Stimulated activated effector memory CD8-positive, alpha-beta T cell treated with anti-CD3 and anti-CD28 coated beads, Interleukin-12 subunit alpha, Interleukin-12 subunit beta, amount 100 ng/mL, for 72 hours (primary cell): ENCODE results near the gene TMEM178B.
"Not testable (repeated sequence)": the region's sequence is repeated elsewhere in the genome, so short reads cannot be mapped to it uniquely, and the experiment has no call there.

Experiments used
- ATAC-seq: fragments of 150-1000 bp; cut with Tn5 transposase; 2 replicates; pipeline ENCODE4 v1.10.0; 2021
- DNase-seq, 2 donors: peaks; one replicate each; pipeline ENCODE4 v3.0.0; 2021 to 2022; ENCODE audit warnings: low spot score in 2 of 2
- H3K27ac Mint-ChIP-seq: one replicate; pipeline ENCODE4 v1.8.0; 2022; ENCODE audit warnings: mild to moderate bottlenecking, mixed read lengths
- H3K36me3 Mint-ChIP-seq: one replicate; pipeline ENCODE4 v1.8.0; 2022; ENCODE audit warnings: mild to moderate bottlenecking, mixed read lengths
- H3K4me1 Mint-ChIP-seq: one replicate; pipeline ENCODE4 v1.8.0; 2022; ENCODE audit warnings: mixed read lengths
- H3K4me3 Mint-ChIP-seq: one replicate; pipeline ENCODE4 v1.8.0; 2022; ENCODE audit warnings: mild to moderate bottlenecking, mixed read lengths
- H3K9me3 Mint-ChIP-seq: one replicate; pipeline ENCODE4 v1.8.0; 2022; ENCODE audit warnings: mixed read lengths

The TMEM178B gene

DNA sequence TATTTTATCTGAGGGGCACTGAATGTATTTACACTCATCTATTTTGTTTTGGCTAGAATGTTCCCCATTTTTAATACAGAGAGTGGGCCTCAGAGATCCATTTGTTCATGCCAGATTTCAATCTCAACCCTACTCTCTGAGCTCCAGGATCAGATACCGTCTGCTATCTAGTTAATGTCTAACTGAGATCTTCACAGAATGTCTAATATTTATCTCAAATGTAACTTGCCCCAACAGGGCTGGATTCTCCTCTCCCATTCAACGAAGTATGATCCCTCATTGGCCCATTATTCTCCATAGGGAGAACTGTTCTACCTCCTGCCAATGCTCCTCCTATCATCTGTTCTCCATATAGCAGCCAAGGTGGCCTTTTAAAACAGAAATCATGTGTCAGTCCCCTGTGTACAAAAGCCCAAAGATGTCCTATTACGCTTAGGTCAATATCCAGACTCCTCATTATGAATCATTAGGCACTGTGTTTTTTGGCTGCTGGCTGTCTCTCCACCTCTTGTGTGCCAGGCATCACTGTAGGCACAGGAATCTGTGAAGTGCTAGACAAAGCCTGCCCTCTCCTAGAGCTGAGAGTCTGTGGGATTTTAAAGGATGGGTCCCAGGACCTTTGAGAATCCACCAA is 308.0 kb downstream of the TMEM178B start:
- DNase-seq (no peak), ATAC-seq (no peak)
- no peaks in the 10 kb centered on the region for H3K36me3 Mint-ChIP-seq
- H3K4me1 Mint-ChIP-seq = no peaks in the 10 kb centered on the region
- H3K9me3 Mint-ChIP-seq = no peaks in the 10 kb centered on the region
- no peak overlapping the region for H3K27ac Mint-ChIP-seq
- no peak overlapping the region for H3K4me3 Mint-ChIP-seq

DNA sequence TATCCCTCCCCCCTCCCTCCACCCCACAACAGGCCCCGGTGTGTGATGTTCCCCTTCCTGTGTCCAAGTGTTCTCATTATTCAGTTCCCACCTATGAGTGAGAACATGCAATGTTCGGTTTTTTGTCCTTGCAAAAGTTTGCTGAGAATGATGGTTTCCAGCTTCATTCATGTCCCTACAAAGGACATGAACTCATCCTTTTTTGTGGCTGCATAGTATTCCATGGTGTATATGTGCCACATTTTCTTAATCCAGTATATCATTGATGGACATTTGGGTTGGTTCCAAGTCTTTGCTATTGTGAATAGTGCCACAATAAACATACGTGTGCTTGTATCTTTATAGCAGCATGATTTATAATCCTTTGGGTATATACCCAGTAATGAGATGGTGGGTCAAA is 309.5 kb downstream of the TMEM178B start:
- H3K9me3 Mint-ChIP-seq, H3K27ac Mint-ChIP-seq, DNase-seq, ATAC-seq, H3K4me3 Mint-ChIP-seq, H3K36me3 Mint-ChIP-seq, H3K4me1 Mint-ChIP-seq: not testable (repeated sequence)

DNA sequence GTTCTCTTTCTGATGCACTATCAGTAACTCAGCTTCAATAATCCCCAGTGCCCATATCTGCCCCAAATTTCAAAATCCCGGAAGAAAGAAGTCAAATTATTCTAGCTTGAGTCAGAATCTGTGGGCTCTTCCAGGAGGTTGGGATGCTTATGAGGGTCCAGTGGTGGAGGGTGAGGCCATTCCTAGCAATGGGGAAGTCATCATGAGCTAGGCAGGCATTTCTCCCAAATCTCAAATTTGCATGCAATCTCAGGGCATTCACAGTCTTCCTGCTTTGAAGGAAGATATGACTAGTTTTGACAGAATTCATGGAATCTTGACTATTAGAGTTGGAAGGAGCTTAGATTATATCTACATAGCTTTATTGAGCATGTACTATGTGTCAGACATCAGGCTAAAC is 313.0 kb downstream of the TMEM178B start:
- Mint-ChIP-seq H3K9me3 (no peaks in the 10 kb centered on the region), H3K4me3 (no peak overlapping the region), H3K27ac (no peak overlapping the region), H3K4me1 (no peaks in the 10 kb centered on the region), H3K36me3 (no peaks in the 10 kb centered on the region)
- DNase-seq (no peak), ATAC-seq (no peak)

DNA sequence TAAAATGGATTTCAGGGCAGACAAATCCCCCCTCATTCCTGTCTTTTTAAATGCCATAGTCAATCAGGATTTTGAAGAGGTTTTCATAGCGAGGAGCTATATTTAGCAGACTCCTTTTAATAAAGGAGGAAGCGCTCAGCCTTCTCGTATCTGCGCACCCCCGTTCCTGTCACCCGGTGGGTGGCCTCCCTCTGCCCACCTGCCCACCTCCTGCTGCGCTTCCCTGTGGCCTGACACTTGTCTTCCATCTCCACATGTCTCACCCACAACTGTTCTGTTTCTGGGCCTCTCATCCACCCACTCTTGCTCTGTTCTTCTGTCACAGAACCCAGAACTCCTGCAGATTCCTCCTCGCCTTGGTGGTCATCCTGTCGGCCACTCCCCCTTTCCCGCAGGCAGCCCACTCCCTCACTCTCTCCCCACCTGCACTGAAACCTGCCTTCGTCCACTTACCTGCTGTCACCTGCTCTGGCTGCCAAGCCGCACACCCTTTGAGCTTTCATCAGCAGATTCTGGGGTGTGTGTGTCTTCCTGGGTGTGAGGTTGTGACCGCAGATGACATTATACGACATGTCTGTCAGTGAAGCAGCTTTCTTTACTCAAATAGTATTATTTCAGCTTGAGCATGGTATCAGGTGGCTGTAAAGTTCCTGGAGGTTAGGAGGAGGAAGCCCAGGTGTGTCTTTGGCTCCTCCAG is 313.8 kb downstream of the TMEM178B start:
- H3K4me1 Mint-ChIP-seq = no peaks in the 10 kb centered on the region
- no peak for DNase-seq
- H3K9me3 Mint-ChIP-seq = no peaks in the 10 kb centered on the region
- H3K36me3 Mint-ChIP-seq = no peaks in the 10 kb centered on the region
- ATAC-seq = no peak
- H3K27ac Mint-ChIP-seq = no peak overlapping the region
- H3K4me3 Mint-ChIP-seq = no peak overlapping the region

DNA sequence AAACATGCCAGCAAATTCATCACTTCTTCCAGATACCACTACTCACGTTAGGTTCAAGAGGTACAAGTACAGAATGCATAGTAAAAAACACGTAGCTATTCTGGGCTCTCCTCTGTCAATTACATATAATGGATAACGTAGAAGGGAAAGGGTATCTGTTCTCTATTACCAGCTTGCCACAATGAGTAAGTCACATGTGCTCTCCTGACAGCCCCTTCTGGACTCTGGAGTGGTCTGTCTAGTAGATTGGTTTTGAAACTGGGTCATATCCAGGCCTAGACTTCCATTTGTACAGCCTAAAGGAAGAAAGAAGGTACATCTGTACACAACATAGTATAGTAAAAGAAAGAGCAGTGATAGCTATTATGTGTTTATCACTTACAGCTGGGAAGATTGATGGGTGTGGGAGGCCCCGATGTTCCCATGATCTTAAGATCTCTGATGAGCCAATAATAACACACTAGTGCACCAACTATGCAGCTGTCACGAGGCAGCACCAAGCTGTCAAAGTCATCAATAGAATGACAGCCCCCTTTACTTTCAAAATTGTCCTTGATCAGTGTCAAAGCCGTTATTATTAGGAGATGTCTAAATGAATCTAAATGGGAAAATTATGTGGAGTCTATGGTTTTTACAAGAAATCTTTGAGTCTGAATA is 315.4 kb downstream of the TMEM178B start:
- no peak for ATAC-seq
- Mint-ChIP-seq H3K27ac (no peak overlapping the region), H3K4me1 (no peaks in the 10 kb centered on the region), H3K9me3 (no peaks in the 10 kb centered on the region), H3K36me3 (no peaks in the 10 kb centered on the region), H3K4me3 (no peak overlapping the region)
- DNase-seq = no peak

DNA sequence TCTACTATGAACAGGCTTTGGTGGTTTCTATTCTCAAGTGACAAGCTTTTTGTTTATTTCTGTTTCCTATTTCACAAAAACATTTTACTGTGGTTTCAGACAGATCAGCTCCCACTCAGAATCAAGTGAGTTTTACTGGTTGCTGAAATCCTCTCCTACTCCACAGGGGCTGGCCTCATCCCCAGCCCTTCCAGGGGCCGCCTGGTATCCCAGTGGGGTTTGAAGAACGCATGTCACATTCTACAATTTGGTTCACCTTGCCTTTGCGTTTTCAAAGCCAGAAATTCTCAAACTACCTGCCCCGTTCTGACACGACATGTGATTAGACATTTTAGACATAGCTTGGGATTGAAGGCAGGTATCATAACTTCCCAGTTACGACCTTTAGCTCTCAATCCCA is 316.5 kb downstream of the TMEM178B start:
- no peaks in the 10 kb centered on the region for H3K4me1 Mint-ChIP-seq
- no peaks in the 10 kb centered on the region for H3K36me3 Mint-ChIP-seq
- H3K4me3 Mint-ChIP-seq = no peak overlapping the region
- no peaks in the 10 kb centered on the region for H3K9me3 Mint-ChIP-seq
- H3K27ac Mint-ChIP-seq = no peak overlapping the region
- no peak for DNase-seq
- no peak for ATAC-seq

DNA sequence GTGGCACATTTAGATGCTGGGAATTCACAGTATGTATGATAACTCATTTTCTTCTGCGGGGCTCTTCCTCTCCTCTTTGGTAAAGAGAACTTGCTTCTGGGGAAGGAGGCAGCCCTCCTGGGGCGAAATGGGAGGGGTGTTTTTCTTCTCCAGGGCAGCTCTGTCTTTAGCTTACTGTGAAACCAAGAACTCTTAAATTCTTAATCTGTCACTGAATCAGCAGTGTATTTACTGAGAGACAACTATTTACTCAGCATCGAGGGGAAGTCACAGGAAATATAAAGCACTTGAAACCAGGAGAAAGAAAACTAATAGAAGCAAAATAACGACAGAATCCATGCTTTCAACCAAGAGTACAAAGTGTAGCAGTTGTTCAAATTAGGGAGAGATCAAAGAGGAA is 319.2 kb downstream of the TMEM178B start:
- Mint-ChIP-seq H3K36me3 (no peaks in the 10 kb centered on the region), H3K4me3 (no peak overlapping the region), H3K9me3 (no peaks in the 10 kb centered on the region), H3K27ac (no peak overlapping the region), H3K4me1 (no peaks in the 10 kb centered on the region)
- no peak for DNase-seq
- no peak for ATAC-seq

DNA sequence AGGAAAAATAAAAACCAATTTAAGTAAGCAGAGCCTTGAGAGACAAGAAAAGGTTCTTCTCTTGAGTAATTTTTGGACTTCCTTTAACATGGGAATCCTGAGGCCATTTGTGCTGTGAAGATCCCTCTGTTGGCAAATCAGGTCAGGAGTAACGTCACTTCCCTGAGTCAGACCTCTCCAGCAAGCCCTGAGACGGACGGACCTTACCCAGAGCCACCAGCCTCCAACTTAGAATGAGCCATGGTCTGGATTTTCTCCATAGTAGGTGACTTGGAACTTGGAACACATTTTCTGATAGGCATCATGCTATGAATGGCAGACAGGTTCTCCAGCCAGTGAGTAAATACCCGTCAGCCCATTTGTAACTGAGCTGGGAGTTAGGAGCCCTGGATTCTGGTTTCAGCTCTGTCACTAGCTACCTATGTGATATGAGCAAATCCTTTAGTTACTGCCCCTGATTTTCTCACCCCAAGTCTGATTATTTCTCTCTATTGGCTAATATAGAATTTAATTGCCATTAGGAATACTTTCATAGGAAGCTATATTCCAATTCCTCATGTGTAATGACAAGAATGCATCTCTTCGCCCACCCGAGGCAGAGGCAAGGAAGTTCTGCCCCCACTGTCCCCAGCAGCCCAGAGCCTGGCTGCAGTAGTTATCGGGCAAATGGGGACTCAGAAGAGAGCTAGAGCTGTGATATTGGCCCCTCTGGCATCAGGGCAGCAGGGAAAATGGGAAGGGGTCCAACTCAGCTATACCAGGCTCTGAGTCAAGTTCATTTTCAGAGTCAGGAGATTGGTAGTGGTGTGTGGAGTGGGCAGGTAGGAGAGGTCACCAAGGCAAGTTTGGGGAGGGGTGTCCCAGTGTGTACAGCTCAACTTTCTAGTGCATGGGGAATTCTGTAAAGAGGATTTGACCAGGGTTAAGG is 323.6 kb downstream of the TMEM178B start:
- H3K36me3 Mint-ChIP-seq = no peaks in the 10 kb centered on the region
- H3K9me3 Mint-ChIP-seq = no peaks in the 10 kb centered on the region
- H3K4me1 Mint-ChIP-seq = no peaks in the 10 kb centered on the region
- ATAC-seq (peak; percentile 15), DNase-seq (no peak)
- no peak overlapping the region for H3K4me3 Mint-ChIP-seq
- no peak overlapping the region for H3K27ac Mint-ChIP-seq

DNA sequence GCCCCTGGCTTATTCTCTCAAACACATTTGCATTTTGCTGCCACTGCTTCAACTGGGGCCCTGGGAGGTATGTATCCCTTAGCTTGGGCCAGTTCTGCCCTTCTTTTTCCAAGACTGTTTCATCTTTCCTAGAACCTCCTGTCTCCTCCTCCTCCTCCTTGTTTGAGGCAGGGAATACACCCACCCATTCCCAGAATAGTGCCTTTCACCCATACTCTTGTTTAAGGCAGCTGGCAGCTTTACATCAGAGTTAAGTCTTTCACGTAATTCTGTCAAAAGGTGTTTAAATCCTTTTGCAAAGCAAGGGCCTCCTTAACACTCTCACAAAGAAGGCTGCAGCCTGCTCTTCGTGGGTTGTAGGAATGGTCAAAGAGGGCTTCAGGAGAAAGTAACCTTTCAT is 326.5 kb downstream of the TMEM178B start:
- H3K9me3 Mint-ChIP-seq = no peaks in the 10 kb centered on the region
- DNase-seq = no peak
- no peak for ATAC-seq
- no peak overlapping the region for H3K27ac Mint-ChIP-seq
- no peaks in the 10 kb centered on the region for H3K36me3 Mint-ChIP-seq
- no peaks in the 10 kb centered on the region for H3K4me1 Mint-ChIP-seq
- H3K4me3 Mint-ChIP-seq = no peak overlapping the region

DNA sequence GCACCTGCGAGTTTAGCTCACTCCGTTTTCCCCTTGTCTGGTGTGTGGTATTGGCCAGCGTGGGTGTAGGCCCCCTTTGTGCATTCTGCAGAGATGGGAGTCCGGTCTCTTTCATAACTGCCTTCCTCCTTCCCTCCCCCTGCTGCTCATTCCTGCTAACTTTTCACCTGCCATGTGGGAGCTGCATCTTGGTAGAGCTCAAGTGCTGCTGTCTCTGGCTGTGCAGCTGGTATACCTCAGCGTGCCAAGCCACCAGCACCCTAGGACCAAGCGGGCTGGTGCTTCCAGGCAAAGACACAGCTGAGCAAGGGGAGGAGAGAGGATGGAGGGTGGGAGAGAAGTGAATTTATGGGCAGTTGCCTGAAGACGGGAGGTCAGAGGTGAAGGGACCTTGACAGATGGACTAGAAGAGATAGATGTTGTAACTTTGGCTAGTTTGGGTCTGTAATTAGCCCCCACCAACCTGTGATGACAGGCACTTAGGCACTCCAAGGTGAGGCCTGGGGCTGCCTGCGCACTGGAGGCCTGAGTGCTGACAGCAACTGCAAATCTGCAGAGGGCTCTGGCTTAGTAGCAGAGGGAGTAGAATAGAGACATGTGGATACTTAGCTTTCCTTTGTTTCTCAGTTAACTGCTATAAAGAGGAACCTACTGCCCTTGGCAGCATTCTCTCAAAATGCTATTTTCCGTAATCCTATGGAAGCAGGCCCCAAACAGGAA is 328.6 kb downstream of the TMEM178B start:
- Mint-ChIP-seq H3K4me1 (no peaks in the 10 kb centered on the region), H3K36me3 (no peaks in the 10 kb centered on the region), H3K9me3 (no peaks in the 10 kb centered on the region), H3K4me3 (no peak overlapping the region), H3K27ac (no peak overlapping the region)
- DNase-seq (no peak), ATAC-seq (no peak)

DNA sequence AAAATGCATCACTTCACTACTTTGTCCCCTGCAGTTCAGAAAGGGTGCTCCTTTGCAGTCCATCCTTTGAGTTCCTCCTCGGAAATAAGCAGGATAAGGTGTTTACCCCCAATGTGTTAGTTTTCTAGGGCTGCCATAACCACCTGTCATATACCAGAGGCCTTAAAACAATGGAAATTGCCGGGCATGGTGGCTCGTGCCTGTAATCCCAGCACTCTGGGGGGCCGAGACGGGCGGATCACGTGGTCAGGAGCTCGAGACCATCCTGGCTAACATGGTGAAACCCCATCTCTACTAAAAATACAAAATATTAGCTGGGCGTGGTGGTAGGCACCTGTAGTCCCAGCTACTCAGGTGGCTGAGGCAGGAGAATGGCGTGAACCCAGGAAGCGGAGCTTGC is 330.0 kb downstream of the TMEM178B start:
- not testable (repeated sequence) for ATAC-seq, H3K9me3 Mint-ChIP-seq, H3K36me3 Mint-ChIP-seq, DNase-seq, H3K27ac Mint-ChIP-seq, H3K4me1 Mint-ChIP-seq, H3K4me3 Mint-ChIP-seq

DNA sequence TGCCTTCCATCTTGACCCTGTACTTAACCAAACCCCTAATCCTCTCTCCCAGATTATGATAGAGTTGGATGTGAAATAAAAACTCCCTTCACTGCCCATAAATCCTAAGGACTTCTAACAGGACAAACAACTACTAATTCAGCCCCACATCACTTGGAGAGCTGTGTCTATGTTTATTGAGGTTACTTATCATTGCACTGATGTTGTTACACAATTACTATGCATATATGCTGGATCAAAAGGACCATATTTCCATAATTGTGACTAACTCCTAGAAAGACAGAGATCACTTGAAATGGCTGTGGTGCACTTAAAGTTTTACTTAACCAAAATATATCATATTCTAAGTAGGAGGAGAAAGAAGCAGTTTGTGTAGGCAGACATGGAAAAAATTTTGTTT is 332.5 kb downstream of the TMEM178B start:
- H3K9me3 Mint-ChIP-seq = no peaks in the 10 kb centered on the region
- no peaks in the 10 kb centered on the region for H3K36me3 Mint-ChIP-seq
- no peak for ATAC-seq
- no peak overlapping the region for H3K27ac Mint-ChIP-seq
- no peaks in the 10 kb centered on the region for H3K4me1 Mint-ChIP-seq
- H3K4me3 Mint-ChIP-seq = no peak overlapping the region
- DNase-seq = no peak

DNA sequence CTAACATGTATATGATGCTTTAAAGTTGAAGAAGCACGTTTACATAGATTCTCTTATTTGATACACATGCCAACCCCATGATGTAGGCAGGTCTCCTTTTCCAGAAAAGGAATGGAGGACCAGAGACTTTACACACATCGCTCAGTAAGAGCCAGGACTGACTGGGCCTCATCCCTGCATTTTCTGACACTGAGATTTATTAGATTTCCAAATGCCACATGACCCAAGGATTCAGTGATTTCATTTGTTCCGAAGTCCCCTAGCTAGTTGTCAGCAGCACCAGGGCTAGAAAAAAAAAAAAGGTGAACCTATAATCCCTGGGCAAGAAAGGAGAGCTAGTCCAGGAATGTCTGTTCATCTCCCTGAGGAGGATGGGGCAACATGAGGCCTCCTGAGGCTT is 334.0 kb downstream of the TMEM178B start:
- H3K9me3 Mint-ChIP-seq = no peaks in the 10 kb centered on the region
- no peak overlapping the region for H3K4me3 Mint-ChIP-seq
- ATAC-seq (no peak), DNase-seq (no peak)
- no peaks in the 10 kb centered on the region for H3K36me3 Mint-ChIP-seq
- no peaks in the 10 kb centered on the region for H3K4me1 Mint-ChIP-seq
- H3K27ac Mint-ChIP-seq = no peak overlapping the region

DNA sequence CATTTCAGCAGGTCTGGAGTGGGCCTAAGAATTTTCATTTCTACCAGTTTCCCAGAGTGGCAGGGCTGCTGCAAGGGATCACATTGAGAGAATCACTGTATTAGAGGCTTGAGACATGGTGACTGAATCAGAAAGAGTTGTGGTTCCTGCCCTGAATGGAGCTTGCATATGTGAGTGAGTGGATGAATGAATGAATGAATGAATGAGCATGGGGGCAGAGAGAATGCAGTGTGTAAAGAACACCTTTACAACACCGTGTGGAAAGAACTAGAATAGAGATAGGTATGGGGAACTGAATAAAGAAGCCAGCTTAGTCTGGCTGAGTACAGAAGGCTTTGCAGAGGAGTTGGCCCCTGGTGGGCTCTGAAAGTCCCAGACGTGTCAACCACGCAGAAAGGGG is 334.6 kb downstream of the TMEM178B start:
- H3K36me3 Mint-ChIP-seq = no peaks in the 10 kb centered on the region
- H3K9me3 Mint-ChIP-seq = no peaks in the 10 kb centered on the region
- no peak for DNase-seq
- H3K4me3 Mint-ChIP-seq = no peak overlapping the region
- no peak overlapping the region for H3K27ac Mint-ChIP-seq
- H3K4me1 Mint-ChIP-seq = no peaks in the 10 kb centered on the region
- no peak for ATAC-seq

DNA sequence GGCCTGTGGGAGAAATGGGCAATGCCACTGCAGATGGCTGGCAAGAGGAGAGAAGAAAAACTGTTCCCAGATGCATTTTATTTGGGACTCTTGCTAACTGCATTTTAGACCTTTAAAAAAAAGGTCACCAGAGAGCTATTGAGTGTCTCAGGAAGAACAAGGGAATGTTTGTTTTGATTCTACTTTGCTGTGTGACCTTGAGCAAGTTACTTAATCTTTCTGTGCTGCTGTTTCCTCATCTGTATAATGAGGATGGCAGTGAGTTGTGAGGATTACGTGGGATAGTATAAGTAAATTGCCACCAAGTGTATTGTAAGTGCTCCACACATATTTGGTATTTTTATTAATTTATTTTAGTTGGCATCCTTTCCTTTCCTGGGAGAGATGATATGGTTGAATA is 335.4 kb downstream of the TMEM178B start:
- H3K4me1 Mint-ChIP-seq = no peaks in the 10 kb centered on the region
- no peaks in the 10 kb centered on the region for H3K9me3 Mint-ChIP-seq
- H3K36me3 Mint-ChIP-seq = no peaks in the 10 kb centered on the region
- H3K27ac Mint-ChIP-seq = no peak overlapping the region
- DNase-seq = no peak
- no peak for ATAC-seq
- no peak overlapping the region for H3K4me3 Mint-ChIP-seq
